ENCODE results near the gene NXPE4. TPM values are rescaled to one million over a fixed set of nuclear protein-coding genes. Genes with fewer than 3 reads are reported as not detected.
"Not testable (repeated sequence)": the region's sequence is repeated elsewhere in the genome, so short reads cannot be mapped to it uniquely, and the experiment has no call there.

Gene NXPE4
- total RNA-seq, 1 donor from 2014 or later: not detected

DNA sequence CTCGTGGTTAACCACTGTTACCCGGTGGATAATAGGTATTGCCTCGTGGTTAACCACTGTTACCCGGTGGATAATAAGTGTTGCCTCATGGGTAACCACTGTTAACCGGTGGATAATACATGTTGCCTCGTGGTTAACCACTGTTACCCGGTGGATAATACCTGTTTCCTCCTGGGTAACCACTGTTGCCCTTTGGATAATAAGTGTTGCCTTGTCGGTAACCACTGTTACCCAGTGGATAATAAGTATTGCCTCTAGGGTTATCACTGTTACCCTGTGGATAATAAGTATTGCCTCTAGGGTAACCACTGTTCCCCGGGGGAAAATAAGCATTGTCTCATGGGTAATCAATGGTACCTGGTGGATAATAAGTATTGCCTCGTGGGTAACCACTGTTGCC lies 15.0 kb upstream of the NXPE4 start:
- no peak for ATAC-seq

- ATAC-seq: no peak
Measured at GRCh38 chr11:114609429-114609828, 13.8 kb upstream of the NXPE4 start.

DNA sequence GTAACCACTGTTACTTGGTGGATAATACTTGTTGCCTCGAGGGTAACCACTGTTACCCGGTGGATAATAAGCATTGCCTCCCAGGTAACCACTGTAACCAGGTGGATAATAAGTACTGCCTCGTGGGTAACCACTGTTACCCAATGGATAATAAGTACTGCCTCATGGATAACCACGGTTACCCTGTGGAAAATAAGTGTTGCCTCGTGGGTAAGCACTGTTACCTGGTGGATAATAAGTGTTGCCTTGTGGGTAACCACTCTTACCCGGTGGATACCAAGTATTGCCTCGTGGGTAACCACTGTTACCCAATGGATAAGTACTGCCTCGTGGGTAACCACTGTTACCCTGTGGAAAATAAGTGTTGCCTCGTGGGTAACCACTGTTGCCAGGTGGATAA lies 13.0 kb upstream of the NXPE4 start:
- ATAC-seq: not testable (repeated sequence)

DNA sequence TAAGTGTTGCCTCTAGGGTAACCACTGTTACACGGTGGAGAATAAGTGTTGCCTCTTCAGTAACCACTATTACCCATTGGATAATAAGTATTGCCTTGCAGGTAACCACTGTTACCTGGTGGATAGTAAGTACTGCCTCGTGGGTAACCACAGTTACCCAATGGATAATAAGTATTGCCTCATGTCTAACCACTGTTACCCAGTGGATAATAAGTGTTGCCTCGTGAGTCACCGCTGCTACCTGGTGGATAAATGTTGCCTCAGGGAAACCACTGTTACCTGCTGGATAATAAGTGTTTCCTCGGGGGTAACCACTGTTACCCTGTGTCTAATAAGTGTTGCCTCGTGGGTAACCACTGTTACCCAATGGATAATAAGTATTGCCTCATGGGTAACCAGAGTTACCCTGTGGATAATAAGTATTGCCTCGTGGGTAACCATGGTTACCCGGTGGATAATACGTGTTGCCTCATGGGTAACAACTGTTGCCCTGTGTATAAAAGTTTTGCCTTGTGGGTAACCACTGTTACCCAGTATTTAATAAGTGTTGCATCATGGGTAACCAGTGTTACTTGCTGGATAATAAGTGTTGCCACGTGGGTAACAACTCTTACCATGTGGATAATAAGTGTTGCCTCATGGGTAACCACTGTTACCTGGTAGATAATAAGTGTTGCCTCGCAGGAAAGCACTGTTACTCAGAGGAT lies 12.3 kb upstream of the NXPE4 start:
- no peak for ATAC-seq

DNA sequence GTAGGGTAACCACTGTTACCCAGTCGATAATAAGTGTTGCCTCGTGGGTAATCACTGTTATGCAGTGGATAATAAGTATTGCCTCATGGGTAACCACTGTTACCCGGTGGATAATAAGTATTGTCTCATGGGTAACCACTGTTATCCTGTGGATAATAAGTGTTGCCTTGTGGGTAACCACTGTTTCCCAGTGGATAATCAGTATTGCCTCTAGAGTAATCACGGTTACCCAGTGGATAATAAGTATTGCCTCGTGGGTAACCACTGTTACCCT lies 11.2 kb upstream of the NXPE4 start:
- ATAC-seq: not testable (repeated sequence)

DNA sequence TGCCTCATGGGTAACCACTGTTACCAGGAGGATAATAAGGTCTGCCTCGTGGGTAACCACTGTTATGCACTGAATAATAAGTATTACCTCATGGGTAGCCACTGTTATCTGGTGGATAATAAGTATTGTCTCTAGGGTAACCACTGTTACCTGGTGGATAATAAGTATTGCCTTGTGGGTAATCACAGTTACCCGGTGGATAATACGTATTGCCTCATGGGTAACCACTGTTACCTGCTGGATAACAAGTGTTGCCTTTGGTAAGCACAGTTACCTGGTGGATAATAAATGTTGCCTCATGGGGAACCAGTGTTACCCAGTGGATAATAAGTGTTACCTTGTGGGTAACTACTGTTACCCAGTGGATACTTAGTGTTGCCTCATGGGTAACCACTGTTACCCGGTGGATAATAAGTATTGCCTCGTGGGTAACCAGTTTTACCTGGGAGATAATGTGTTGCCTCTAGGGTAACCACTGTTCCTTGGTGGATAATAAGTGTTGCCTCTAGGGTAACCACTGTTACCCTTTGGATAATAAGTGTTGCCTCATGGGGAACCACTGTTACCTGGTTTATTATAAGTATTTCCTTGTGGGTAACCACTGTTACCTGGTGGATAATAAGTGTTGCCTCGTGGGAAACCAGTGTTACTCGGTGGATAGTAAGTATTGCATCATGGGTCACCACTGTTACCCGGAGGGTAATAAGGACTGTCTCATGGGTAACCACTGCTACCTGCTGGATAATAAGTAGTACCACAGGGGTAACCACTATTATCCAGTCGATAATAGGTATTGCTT lies 10.6 kb upstream of the NXPE4 start:
- no peak for ATAC-seq

DNA sequence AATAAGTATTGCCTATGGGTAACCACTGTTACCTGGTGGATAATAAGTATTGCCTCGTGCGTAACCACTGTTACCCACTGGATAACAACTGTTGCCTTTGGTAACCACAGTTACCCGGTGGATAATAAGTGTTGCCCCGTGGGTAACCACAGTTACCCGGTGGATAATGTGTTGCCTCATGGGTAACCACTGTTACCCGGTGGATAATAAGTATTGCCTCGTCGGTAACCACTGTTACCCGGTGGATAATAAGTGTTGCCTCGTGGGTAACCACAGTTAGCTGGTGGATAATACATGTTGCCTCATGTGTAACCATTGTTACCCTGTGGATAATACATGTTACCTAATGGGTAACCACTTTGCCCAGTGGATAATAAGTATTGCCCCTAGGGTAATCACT lies 9.8 kb upstream of the NXPE4 start:
- no peak for ATAC-seq

- no peak for ATAC-seq
Measured at GRCh38 chr11:114604886-114605285, 9.3 kb upstream of the NXPE4 start.

GRCh38 chr11:114604179-114604813 lies 8.7 kb upstream of the NXPE4 start:
- no peak for ATAC-seq

DNA sequence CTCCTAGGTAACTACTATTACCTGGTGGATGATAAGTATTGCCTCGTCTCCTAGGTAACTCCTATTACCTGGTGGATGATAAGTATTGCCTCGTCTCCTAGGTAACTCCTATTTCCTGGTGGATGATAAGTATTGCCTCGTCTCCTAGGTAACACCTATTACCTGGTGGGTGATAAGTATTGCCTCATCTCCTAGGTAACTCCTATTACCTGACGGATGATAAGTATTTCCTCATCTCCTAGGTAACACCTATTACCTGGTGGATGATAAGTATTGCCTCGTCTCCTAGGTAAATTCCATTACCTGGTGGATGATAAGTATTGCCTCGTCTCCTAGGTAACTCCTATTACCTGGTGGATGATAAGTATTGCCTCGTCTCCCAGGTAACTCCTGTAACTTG lies 7.6 kb upstream of the NXPE4 start:
- not testable (repeated sequence) for ATAC-seq

DNA sequence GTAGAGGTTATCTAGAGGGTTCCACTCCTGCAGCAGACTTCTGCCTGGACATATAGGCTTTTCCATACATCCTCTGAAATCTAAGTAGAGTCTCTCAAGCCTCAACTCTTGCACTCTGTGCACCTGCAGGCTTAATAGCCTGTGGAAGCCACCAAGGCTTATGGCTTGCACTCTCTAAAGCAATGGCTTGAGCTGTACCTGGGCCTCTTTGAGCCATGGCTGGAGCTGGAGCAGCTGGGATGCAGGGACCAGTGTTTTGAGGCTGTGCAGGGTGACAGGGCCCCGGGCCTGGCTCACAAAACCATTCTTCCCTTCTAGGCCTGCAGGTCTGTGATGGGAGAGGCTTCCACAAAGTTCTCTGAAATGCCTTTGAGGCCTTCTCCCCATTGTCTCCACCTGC lies 2.9 kb upstream of the NXPE4 start:
- no peak for ATAC-seq

- no peak for ATAC-seq
Measured at GRCh38 chr11:114596175-114596919, 761 bp upstream of the NXPE4 start.

GRCh38 chr11:114594703-114595102 lies 883 bp downstream of the NXPE4 start:
- ATAC-seq: no peak

GRCh38 chr11:114587398-114587953 lies 8.1 kb downstream of the NXPE4 start:
- no peak for ATAC-seq

DNA sequence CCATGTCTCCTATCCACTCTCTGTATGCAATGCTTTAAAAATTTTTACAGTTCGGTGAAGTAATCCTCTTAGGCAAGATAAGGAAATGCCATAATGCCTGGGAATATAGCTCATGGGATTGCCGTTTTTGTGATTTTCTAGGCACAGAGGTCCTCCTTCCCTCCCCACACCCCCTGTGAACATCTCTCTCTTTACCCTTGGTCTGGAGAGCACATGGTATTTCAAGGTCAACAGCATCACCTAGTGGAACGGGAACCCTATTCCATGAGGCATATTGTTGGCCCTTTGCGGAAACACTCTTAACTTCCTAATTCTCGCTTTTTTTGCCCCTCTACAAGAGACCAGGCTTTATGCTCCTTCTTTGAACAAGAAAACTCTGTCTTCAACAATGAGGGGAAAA lies 8.8 kb downstream of the NXPE4 start:
- no peak for ATAC-seq

DNA sequence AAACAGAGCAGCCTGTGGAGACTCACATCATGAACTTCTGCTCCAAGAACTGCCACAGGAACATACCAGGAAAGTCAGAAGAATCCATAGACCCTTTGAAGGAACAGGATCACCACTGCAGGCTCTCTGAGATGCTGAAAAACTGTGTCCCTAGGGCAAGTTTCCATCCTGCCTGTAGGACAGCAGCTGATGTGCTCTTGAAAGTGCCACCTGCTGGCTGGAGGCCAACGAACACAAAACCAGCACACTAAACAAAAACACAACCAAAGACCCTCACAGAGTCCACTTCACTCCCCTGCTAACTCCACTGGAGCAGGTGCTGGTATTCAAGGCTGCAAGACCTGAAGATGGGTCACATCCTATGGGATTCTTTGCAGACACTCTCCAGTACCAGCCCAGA lies 23.9 kb downstream of the NXPE4 start:
- no peak for ATAC-seq

- ATAC-seq: no peak
Measured at GRCh38 chr11:114569801-114570200, 25.8 kb downstream of the NXPE4 start.

- ATAC-seq: no peak
Measured at GRCh38 chr11:114566276-114566675, 29.3 kb downstream of the NXPE4 start.

- no peak for ATAC-seq
Measured at GRCh38 chr11:114564831-114565230, 30.8 kb downstream of the NXPE4 start.

- ATAC-seq: no peak
Measured at GRCh38 chr11:114563077-114563476, 32.5 kb downstream of the NXPE4 start.

DNA sequence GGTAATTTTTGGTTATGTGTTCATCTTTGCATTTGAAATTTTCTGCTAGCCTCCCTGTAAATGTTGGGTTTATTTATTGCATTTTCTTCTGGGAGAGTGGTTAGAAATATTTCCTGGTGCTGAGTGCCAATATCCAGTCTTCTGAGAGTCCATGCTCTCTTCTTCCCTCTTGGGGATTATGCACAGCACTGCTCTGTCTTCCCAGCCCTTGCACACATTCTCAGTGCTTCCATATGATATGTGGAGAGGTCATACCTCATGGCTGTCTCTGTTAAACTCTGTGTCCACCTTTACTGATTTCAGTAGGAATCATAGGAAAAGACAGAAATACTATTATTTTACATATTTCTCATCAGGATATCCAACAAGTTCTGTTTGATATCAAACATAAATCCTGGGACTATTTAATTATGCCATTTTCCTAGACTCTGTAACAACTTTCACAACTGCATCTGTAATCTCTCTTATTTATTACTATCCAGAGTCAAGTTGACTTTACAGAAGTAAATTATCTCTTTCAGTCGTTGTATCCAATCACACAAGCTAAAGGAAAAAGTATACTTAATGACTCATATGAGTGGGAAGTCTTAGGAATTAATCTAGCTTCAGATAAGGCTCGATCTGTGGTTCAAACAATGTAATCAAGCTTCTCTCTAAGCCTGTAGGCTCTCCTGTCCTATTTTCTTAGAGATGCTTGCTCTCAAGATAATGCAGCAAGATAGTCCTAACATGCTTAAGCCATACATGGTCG lies 33.2 kb downstream of the NXPE4 start:
- ATAC-seq: no peak

All from esophagus mucosa (tissue), 1 donor.